ENCODE results near the gene AZIN2. TPM values are rescaled to one million over a fixed set of nuclear protein-coding genes. Genes with fewer than 3 reads are reported as not detected.

AZIN2 gene
- total RNA-seq, 1 donor from 2014 or later: 10.4 TPM

- Mint-ChIP-seq H3K27ac (ENCODE audit: unreplicated experiment) (peak within 1 kb of the TSS; percentile 91), H3K4me1 (ENCODE audit: unreplicated experiment) (peaks cover 21% of the 10 kb centered on the region), H3K4me3 (ENCODE audit: unreplicated experiment) (peak within 1 kb of the TSS; percentile 91), H3K9me3 (ENCODE audit: unreplicated experiment) (no peaks in the 10 kb centered on the region), H3K27me3 (ENCODE audit: unreplicated experiment) (no peaks in the 10 kb centered on the region), H3K36me3 (ENCODE audit: unreplicated experiment) (peaks cover 6% of the 10 kb centered on the region)
- no peak for TF ChIP-seq CTCF (IDR thresholded peaks at IDR 0.05)
- DNase-seq (ENCODE audit: extremely low spot score, unreplicated experiment): peak; percentile 97
Measured at GRCh38 chr1:33036526-33037503, 44.1 kb upstream of the AZIN2 start, which contains the start of gene AK2. TSS of gene AK2 (minus strand) at chr1:33036883. CDS start at chr1:33036828, 55 bp downstream.

- DNase-seq (ENCODE audit: extremely low spot score, unreplicated experiment): no peak
- Mint-ChIP-seq H3K27ac (ENCODE audit: unreplicated experiment) (no peak overlapping the region), H3K4me1 (ENCODE audit: unreplicated experiment) (peaks cover 18% of the 10 kb centered on the region), H3K36me3 (ENCODE audit: unreplicated experiment) (no peaks in the 10 kb centered on the region), H3K9me3 (ENCODE audit: unreplicated experiment) (no peaks in the 10 kb centered on the region), H3K27me3 (ENCODE audit: unreplicated experiment) (no peaks in the 10 kb centered on the region), H3K4me3 (ENCODE audit: unreplicated experiment) (no peak overlapping the region)
- no peak for TF ChIP-seq CTCF (IDR thresholded peaks at IDR 0.05)
Measured at GRCh38 chr1:33039840-33040239, 41.1 kb upstream of the AZIN2 start.

- Mint-ChIP-seq H3K9me3 (ENCODE audit: unreplicated experiment) (no peaks in the 10 kb centered on the region), H3K4me3 (ENCODE audit: unreplicated experiment) (no peak overlapping the region), H3K36me3 (ENCODE audit: unreplicated experiment) (no peaks in the 10 kb centered on the region), H3K4me1 (ENCODE audit: unreplicated experiment) (peaks cover 8% of the 10 kb centered on the region), H3K27me3 (ENCODE audit: unreplicated experiment) (no peaks in the 10 kb centered on the region), H3K27ac (ENCODE audit: unreplicated experiment) (no peak overlapping the region)
- no peak for DNase-seq (ENCODE audit: extremely low spot score, unreplicated experiment)
- no peak for TF ChIP-seq CTCF (IDR thresholded peaks at IDR 0.05)
Measured at GRCh38 chr1:33041026-33041425, 39.9 kb upstream of the AZIN2 start.

- Mint-ChIP-seq H3K36me3 (ENCODE audit: unreplicated experiment) (no peaks in the 10 kb centered on the region), H3K9me3 (ENCODE audit: unreplicated experiment) (no peaks in the 10 kb centered on the region), H3K4me1 (ENCODE audit: unreplicated experiment) (peaks cover 2% of the 10 kb centered on the region), H3K27ac (ENCODE audit: unreplicated experiment) (no peak overlapping the region), H3K27me3 (ENCODE audit: unreplicated experiment) (no peaks in the 10 kb centered on the region), H3K4me3 (ENCODE audit: unreplicated experiment) (no peak overlapping the region)
- no peak for DNase-seq (ENCODE audit: extremely low spot score, unreplicated experiment)
- TF ChIP-seq CTCF (IDR thresholded peaks at IDR 0.05): no peak
Measured at GRCh38 chr1:33042831-33043230, 38.1 kb upstream of the AZIN2 start.
